Cardiac fibroblast (primary cell): ENCODE results near the gene RBM20.

Experiments used
- DNase-seq, 2 donors: peaks; one replicate each; pipeline versions ENCODE4 v3.0.0 to v3.0.0-alpha.2; 2010; ENCODE audit warnings: low read depth in 2 of 2
- H3K4me3 ChIP-seq, 2 donors: replicated peaks in 1 of 2; 1 replicate in 1 of 2; 2 replicates in 1 of 2; pipeline ENCODE4 v1.5.1; 2011; ENCODE audit warnings: low read depth in 2 of 2, low read length in 2 of 2, mild to moderate bottlenecking in 2 of 2, moderate library complexity in 1 of 2
- TF ChIP-seq, protein P1 (sequence below): IDR thresholded peaks from one replicate; pipeline ENCODE4 v1.5.1; 2011; ENCODE audit warnings: low read depth, mild to moderate bottlenecking, low read length, inconsistent platforms

The RBM20 gene

DNA sequence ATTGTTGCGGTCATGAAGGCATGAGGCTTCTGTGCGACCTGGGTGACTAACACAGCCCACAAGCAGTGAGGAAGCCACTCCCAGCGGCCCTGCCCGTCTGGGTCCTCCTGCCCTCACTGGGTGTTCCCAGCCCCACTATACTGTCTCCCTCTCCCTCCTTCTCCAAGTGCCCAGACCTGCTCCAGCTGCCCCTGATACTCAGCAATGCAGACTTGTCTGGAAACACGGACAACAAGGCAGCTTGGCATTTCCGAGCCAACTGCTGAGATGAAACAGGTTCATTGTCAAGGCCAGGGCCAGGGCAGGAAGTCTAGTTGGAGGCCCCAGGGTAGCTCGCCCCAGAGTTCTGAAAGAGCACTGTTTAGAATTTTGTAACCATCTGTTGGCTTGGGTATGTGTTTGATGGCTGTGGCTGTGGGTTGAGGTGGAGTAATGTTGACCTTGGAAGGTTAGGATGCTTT is 95.7 kb downstream of the RBM20 start:
- DNase-seq, result peak; percentile 12 to 20
- H3K4me3 ChIP-seq, result no peak overlapping the region
- TF ChIP-seq, protein P1, sequence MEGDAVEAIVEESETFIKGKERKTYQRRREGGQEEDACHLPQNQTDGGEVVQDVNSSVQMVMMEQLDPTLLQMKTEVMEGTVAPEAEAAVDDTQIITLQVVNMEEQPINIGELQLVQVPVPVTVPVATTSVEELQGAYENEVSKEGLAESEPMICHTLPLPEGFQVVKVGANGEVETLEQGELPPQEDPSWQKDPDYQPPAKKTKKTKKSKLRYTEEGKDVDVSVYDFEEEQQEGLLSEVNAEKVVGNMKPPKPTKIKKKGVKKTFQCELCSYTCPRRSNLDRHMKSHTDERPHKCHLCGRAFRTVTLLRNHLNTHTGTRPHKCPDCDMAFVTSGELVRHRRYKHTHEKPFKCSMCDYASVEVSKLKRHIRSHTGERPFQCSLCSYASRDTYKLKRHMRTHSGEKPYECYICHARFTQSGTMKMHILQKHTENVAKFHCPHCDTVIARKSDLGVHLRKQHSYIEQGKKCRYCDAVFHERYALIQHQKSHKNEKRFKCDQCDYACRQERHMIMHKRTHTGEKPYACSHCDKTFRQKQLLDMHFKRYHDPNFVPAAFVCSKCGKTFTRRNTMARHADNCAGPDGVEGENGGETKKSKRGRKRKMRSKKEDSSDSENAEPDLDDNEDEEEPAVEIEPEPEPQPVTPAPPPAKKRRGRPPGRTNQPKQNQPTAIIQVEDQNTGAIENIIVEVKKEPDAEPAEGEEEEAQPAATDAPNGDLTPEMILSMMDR, result no peak

DNA sequence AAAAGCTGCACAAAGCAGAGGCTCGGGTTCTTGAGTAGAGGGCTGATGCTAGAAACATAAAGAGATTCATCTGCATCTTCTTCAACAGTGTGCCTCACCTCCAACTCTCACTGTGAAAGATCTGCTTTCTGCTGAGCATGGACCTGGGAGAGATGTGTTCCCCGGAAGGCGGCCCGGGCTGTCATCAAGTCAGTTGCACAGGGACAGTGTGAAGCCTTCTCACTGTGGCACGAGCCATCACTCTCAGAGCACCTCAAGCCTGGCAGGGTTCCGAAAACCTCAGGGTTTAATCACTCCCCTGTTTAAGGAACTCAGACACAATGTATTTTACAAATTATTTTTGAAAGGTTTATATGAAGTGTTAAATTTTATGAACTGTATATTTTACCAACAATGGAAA is 98.7 kb downstream of the RBM20 start:
- no peak for DNase-seq
- TF ChIP-seq, protein P1, result no peak
- H3K4me3 ChIP-seq, result no peak overlapping the region

DNA sequence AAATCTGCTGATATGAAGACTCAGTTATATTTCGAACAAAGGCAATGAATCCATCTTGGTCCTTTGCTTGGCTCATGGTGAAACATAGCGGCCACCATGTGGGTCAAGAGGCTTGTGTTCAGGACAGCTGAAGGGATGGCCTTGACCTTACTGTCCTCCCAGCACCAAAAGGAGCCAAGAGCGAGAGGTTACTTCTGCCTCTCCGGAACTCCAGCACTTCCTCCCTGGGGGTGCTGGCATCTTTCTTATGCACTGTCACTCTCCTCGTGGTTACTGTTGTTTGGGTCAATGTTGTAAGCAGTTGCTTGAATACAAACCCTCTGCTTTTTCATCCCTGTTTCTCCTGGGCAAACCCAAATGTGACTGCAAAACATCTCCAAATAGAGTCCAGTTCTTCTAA is 100.6 kb downstream of the RBM20 start:
- no peak overlapping the region for H3K4me3 ChIP-seq
- TF ChIP-seq, protein P1, result no peak
- DNase-seq, result no peak

DNA sequence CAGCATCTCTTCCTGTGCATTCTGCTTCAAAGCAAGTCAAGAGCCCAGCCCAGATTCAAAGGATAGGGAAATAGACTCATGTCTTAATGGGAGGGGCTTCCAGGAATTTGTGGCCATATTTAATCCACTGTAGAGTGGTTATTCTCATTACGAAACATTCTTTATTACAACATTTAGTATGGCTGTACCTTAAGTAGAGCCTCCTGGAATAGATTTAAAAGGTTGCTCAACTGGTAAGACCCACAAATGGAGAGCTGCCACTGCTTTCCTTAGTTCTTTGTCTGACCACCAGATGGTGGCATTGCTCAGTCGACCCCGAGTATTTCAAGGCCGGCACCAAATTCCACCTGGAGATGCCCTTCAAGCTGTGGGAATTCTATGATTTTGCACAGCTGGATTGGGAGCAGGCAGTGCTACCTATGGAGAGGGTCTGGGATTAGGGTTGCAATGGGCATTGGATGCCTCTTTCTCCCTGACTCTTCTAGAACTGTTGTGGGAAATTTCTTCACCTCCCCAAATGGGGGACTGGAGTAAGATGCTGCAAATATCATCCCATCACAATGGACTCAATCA is 102.2 kb downstream of the RBM20 start:
- H3K4me3 ChIP-seq, result no peak overlapping the region
- TF ChIP-seq, protein P1, result peak; percentile 73
- DNase-seq, result peak; percentile 83 to 84

DNA sequence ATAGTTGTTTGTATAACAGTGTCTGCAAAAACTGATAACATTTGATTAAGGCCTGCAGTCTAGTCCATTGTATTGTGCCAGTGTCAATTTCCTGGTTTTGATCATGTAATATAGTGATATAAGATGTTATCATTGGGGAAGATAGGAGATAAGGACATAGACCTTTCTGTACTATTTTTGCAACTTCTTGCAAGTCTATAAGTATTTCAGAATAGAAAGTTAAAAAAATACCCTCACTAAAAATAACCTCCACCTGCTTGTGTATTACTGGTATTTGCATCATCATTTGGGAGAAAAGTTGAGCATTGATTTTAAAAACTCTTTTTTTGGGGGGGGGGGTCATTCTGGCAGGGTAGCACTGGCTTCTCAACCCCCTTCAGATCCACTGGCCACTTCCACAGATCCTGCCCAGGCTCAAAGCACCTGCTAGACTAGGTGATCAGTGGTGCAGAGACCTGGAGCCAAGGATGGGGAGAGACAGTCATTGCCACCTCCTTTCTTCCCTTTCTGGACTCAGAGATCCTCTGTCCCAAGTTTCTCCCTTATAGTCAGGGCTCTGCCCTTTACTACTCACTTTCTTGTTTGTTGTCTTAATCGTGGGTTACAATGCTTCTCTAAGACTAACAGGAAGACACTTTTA is 103.0 kb downstream of the RBM20 start:
- DNase-seq, result no peak
- TF ChIP-seq, protein P1, result no peak
- H3K4me3 ChIP-seq, result no peak overlapping the region

DNA sequence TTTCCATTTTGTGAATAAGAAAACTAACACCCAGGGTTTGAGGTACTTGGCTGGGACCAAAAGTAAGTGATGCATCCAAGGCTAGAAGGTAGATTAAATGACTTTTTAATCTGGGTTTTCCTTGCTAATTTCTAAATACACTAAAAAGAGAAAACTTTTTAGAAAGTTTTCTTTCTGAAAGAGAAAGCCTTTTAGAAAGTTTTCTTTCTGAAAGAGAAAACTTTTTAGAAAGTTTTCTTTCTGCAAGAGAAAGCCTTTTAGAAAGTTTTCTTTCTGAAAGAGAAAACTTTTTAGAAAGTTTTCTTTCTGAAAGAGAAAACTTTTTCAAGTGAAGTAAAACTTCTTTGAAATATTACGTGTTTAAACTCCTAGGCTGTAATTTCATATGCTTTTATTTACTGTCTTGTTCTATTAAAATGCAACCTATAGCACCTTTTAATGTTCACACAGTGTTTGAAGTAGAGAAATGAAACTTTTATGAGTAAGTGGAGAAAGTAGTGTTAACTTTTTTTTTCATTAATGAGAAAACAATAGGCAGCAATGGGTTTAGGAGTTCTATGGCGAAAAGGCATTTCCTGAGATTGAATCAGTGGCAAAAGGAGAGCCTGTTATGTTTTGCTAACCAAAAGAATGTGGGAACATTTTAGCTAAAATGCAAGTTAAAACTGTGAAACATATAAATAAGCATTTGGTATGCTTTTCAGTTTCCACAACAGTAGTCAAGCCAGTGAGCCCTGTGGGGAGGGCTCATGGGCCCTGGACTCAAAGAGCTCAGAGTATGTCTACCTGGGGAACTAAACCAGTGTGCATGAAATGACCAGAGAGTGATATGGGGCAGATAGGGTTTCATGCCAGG is 103.7 kb downstream of the RBM20 start:
- no peak overlapping the region for H3K4me3 ChIP-seq
- peak; percentile 51 to 59 for DNase-seq
- TF ChIP-seq, protein P1, result no peak
